ENCODE results near the gene LLGL1. TPM values are rescaled to one million over a fixed set of nuclear protein-coding genes. Genes with fewer than 3 reads are reported as not detected.
"Not testable (repeated sequence)": the region's sequence is repeated elsewhere in the genome, so short reads cannot be mapped to it uniquely, and the experiment has no call there.

LLGL1 gene
- total RNA-seq, 1 donor from 2014 or later = 17.2 TPM

DNA sequence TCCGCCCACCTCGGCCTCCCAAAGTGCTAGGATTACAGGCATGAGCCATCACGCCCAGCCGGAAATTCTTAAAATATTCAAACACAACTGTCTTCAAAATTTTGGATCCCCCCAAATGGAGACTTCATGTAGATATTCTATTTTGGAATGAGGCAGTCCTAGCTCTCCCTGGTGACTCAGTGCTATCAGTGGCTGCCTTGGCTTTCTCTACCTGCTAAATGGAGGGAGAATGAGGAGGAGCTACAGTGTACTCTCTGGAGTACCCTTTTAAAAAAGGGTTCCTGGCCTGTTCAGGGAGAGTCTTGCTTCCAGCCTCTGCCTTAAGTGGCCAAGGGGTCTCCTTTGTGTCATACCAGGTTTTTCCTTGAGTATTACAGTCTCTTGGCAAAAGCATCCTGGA, 31.0 kb upstream of the LLGL1 start:
- DNase-seq (ENCODE audit: low read depth in 2 of 2) = no peak

GRCh38 chr17:18194804-18195203, 30.6 kb upstream of the LLGL1 start:
- no peak for DNase-seq (ENCODE audit: low read depth in 2 of 2)

DNA sequence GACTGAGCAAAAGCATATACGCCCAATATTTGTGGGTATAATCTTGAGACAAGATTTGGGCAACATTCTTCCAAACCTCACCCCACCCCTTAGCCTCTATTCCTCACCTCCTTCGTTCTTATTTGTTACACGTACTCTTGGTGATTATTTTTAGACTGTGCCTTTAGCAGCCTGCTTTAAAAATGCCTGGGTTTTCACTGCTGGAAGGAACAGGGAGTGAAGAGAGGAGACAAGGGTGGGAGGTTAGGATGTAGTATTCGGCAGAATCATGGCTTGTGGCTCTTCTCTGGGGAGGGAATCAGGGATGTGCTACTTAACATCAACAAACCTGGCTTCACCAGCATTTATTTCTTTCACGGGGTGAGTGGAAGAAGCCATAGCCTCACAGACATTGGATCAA, 30.2 kb upstream of the LLGL1 start:
- no peak for DNase-seq (ENCODE audit: low read depth in 2 of 2)

- DNase-seq (ENCODE audit: low read depth in 2 of 2) = no peak
These were observed 27.8 kb upstream of the LLGL1 start for GRCh38 chr17:18197535-18198194.

- peak in 1 of 2 donors; percentile 6 for DNase-seq (ENCODE audit: low read depth in 2 of 2)
These were observed 26.9 kb upstream of the LLGL1 start for GRCh38 chr17:18198530-18198929.

GRCh38 chr17:18201108-18201507, 24.3 kb upstream of the LLGL1 start:
- DNase-seq (ENCODE audit: low read depth in 2 of 2) = no peak

- DNase-seq (ENCODE audit: low read depth in 2 of 2) = no peak
These were observed 22.1 kb upstream of the LLGL1 start for GRCh38 chr17:18203308-18203707.

DNA sequence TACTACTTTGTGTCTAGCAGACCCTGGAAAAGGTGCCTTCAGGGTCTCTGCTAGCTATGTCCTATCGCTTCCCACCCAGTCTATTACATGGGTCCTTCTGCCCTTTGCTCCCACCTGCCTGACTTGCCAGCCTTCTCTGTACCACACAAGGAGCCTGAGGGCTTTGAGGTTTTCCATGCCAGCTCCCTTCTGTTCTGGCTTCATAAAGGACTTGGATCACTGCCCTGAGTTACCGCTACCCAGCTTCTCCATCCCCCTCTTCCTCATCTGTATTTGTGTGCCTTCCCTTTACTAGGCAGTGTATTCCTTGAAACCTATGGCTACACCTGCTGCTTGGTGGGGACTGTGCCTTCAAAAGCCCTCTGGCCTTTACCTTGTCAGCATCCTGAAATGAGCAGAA, 19.6 kb upstream of the LLGL1 start:
- no peak for DNase-seq (ENCODE audit: low read depth in 2 of 2)

DNA sequence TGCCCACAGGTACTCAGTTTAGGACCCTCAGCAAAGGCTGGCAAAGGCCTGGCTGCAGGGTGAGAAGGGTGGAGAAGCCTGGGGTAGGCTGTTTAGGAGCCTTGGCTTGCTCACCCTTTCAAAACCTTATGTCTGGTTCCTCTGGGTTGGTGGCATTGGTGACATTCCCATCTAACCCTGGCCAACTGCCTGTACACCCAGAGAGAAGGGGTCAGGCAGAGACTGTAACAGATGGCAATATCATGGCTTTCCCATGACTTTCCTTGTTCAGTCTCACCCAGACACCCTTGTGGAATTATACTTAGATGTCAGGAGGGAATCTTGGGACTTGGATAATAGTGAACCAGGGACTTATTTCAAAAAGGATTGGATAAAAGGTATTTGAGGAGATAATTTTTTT, 18.5 kb upstream of the LLGL1 start:
- DNase-seq (ENCODE audit: low read depth in 2 of 2) = no peak

GRCh38 chr17:18208092-18208491, 17.3 kb upstream of the LLGL1 start:
- DNase-seq (ENCODE audit: low read depth in 2 of 2) = no peak

DNA sequence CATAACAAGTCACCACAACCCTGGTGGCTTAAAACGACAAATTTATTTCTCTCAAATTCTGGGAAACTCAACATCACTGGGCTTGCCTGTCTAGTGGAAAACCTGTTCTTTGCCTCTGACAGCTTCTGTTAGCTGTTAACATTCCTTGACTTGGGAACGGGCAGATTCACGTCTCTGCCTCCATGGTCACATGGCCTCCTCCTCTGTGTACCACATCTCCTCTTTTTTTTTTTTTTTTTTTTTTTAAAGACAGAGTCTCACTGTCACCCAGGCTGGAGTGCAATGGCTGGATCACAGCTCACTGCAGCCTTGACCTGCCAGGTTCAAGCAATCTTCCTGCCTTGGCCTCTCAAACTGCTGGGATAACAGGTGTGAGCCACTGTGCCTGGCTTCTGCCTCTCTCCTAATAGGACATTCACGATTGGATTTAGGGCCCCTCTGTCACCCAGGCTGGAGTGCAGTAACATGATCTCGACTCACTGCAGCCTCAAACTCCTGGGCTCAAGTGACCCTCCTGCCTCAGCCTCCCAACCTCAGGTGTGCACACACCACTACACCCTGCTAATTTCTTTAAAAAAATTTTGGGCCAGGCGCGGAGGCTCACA, 11.7 kb upstream of the LLGL1 start:
- DNase-seq (ENCODE audit: low read depth in 2 of 2) = no peak

- not testable (repeated sequence) for DNase-seq (ENCODE audit: low read depth in 2 of 2)
These were observed 8.5 kb upstream of the LLGL1 start for GRCh38 chr17:18216906-18217305.

DNA sequence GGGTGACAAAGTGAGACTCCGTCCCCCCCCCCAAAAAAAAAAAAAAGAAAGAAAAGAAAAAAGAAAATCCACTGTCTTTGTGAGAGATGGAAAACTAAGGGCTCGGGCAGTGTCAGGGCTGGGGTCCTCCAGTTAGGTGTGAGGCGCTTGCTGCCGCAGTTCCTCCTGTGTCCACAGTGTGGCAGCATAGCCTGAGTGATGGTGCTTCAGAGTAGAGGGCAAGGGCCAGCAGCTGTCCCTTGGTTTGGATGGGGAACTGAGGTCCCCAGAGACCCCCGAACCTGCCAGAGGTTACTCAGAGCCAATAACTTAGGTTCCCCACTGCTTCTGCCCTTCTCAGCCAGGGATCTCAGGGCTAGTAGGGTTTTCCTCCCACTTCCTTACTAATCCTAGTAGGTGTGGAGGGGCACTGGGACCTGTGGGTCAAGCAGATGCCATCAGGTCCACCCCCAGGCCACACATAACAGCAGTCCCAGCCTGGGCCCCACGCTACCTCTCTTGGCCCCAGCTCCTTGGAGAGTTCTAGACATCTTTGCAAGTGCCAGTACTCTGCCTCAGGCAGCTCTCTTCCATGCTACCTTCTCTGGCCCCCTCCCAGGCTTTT, 7.9 kb upstream of the LLGL1 start:
- peak; percentile 45 to 63 for DNase-seq (ENCODE audit: low read depth in 2 of 2)

GRCh38 chr17:18218756-18219415, 6.5 kb upstream of the LLGL1 start:
- DNase-seq (ENCODE audit: low read depth in 2 of 2) = no peak

DNA sequence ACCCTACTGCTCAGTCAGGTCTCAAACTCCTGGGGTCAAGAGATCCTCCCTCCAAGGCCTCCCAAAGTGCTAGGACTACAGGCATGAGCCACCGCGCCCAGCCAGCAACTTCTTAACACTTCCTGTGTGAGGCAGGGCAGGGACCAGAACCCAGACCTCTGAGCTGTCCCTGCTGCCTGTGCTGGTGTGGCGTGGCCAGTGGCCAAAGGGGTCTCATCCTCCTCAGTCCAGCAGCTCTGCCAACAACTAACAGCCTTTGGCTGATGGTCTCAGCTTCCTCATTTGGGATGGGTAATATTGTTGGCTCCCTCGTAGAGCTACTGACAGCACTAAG, 1.4 kb upstream of the LLGL1 start:
- no peak for DNase-seq (ENCODE audit: low read depth in 2 of 2)

DNA sequence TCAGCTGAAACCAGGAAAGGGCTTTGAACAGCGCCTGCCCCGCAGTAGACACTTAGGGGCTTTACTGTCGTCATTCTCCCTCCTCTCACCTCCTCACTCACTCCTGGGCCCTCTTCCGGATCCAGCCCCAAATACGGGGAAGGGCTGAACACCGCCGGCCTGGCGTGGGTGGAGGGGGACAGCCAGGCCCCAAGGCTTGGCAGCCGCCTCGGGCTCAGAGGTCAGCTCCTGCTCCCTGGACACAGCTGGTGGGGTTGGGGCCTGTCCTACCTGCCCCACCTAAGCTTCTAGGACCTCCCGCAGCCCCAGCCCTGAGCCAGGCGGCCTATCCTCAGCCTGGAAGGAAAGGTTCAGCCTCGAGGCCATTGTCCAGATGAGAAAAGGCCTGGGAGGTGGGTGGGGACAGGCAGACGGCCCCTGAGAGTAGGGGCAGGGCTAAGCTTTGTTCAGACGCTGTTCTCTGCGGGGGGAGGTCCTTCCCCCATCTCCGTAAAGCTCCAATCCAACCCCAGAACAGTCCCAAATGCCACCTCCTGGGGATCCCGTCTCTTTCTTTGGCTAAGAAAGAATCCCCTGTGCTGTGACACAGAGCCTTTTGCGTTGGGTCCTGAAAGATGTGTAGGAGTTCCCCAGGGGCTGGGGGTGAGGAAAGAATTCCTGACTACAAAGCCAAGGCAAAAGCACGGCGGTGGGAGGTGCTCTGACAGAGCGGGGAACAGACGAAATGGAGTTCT, 881 bp upstream of the LLGL1 start:
- DNase-seq (ENCODE audit: low read depth in 2 of 2) = no peak

DNA sequence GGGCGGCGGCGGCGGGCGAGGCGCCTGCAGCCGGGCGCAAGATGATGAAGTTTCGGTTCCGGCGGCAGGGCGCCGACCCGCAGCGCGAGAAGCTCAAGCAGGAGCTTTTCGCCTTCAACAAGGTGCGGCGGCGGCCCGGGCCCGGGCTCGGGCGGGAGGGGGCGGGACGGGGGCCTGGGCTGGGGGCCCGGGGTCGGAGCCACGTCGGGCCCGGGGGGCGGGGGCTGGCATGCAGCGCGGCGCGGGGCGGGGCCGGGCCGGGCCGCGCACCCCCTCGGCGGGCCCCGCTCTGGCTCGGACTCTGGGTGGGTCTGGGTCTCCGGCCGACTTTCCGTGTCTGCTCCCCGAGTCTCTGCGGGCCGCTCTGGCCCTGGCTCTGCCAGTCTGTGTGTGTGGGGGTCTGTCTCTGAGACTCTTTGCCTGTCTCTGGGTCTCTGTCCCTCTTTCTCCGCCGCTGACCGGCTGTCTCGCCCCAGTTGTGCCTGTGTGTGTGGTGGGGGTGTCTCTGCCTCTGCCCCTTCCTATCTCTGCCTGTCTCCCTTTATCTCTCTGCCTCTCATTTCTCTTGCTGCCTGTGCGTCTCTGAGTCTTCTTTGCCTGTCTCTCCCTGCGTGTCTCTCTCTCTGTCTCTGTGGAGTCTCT, 328 bp downstream of the LLGL1 start:
- no peak for DNase-seq (ENCODE audit: low read depth in 2 of 2)

DNA sequence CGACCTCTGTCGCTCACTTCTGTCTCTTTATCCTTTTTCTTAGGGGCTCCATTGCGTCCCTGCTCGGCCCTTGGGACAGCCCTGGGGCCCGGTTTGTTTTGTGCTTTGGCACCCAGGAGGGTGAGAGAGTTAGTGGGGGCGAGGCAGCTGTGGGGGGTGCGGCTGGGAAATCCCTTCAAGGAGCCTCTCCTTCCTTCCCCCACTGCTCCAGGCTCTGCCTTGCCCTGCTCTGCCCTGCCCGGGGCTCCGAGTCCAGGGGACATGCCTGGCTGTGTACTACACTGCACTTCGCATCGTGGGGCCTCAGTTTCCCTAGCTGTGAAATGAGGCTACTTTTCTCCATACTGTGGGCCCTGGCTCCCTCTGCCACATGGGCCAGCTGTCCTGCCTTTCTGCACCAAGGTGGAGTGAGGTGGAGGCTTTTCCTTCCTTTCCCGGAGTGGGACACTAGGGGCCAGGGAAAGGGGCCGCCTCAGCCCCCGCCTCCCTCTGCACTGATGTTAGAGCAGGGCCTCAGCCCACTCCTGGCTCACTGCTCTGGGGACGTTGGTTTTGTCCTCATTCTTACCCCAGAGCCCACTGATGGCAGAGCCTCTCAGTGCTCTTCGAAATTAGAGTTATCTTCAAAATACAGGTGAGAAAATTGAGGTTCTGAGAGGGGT, 980 bp downstream of the LLGL1 start:
- DNase-seq (ENCODE audit: low read depth in 2 of 2) = peak in 1 of 2 donors; percentile 11

DNA sequence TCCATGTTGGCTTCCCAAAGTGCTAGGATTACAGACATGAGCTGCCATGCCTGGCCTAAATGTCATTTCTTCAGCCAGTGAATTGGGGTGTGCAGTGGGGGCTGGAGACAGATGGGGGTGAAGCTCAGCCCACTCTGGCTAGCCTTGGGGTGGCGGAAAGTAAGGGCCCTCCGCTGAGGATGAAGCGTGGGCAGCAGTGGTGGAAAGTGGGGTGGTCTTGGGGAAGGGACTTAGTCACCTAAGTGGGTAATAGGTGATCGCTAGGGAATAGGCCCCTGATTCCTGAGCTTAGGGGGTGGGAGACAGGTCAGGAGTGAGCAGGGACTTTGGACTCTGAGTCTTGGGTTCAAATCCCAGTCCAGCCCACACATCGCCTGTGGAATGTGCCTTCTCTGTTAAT, 2.2 kb downstream of the LLGL1 start:
- DNase-seq (ENCODE audit: low read depth in 2 of 2) = no peak

DNA sequence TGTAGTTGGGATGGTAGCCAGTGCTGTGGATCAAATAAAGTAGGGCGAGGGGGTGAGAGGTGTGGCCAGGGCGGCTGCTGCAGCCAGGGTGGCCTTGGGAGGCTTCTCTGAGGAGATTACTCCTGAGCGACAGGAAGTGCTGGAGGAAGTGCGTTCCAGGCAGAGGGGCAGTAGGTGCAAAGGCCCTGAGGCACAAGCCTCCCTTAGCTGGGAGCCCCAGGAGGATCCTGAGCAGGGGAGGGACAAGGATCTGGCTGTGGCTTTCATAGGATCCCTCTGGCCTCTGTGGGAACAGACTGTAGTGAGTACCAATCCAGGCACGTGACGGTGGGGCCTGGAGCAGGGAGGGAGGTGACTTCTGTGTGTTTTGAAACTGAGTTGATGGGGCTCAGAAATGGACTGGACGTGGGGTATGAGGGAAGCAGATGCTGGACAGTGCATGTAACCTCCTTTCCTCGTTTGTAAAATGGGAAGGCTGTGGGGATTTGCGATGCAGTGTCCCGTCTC, 2.8 kb downstream of the LLGL1 start:
- no peak for DNase-seq (ENCODE audit: low read depth in 2 of 2)

GRCh38 chr17:18229254-18229653, 3.8 kb downstream of the LLGL1 start:
- no peak for DNase-seq (ENCODE audit: low read depth in 2 of 2)
